ENCODE results near the gene CNTNAP5.

CNTNAP5 gene

GRCh38 chr2:124953921-124954320 lies 928.8 kb downstream of the CNTNAP5 start:
- DNase-seq: no peak

- no peak for DNase-seq
Observed at GRCh38 chr2:124959581-124959980, 934.5 kb downstream of the CNTNAP5 start.

- no peak for DNase-seq
Observed at GRCh38 chr2:124961132-124961531, 936.0 kb downstream of the CNTNAP5 start.

All from NCI-H1436 treated with DMSO at 0.1 percent for 48 hours (cell line).